Fibroblast of lung (primary cell): ENCODE results near the gene RGS8. TPM values are rescaled to one million over a fixed set of nuclear protein-coding genes. Genes with fewer than 3 reads are reported as not detected.

ENCODE experiments used
- DNase-seq, 2 donors: peaks; one replicate each; pipeline versions ENCODE4 v3.0.0 to v3.0.0-alpha.2; 2010; ENCODE audit warnings: low read depth in 2 of 2
- H2AFZ ChIP-seq: 2 replicates; pipeline ENCODE4 v1.5.1; 2012; ENCODE audit warnings: low read length, control low read depth, inconsistent platforms
- H3K27ac ChIP-seq: 2 replicates; pipeline ENCODE4 v1.5.1; 2011; ENCODE audit warnings: low read length, control low read depth; ENCODE audit not compliant: insufficient read depth
- H3K27me3 ChIP-seq: 2 replicates; pipeline ENCODE4 v1.5.1; 2011; ENCODE audit warnings: mild to moderate bottlenecking, low read length; ENCODE audit not compliant: control insufficient read depth, insufficient read depth
- H3K36me3 ChIP-seq: 2 replicates; pipeline ENCODE4 v1.5.1; 2011; ENCODE audit warnings: low read length; ENCODE audit not compliant: control insufficient read depth, insufficient read depth
- H3K4me1 ChIP-seq: 2 replicates; pipeline ENCODE4 v1.5.1; 2011; ENCODE audit warnings: low read length; ENCODE audit not compliant: control insufficient read depth, insufficient read depth; ENCODE audit errors: extremely low read depth
- H3K4me2 ChIP-seq: 2 replicates; pipeline ENCODE4 v1.5.1; 2011; ENCODE audit warnings: low read length, control low read depth; ENCODE audit not compliant: insufficient read depth; ENCODE audit errors: extremely low read depth
- H3K4me3 ChIP-seq, 4 experiments: fragments of 200-600 bp in 1 of 4; sonication (generic) in 1 of 4; replicated peaks in 1 of 4; 2 replicates each; pipeline ENCODE4 v1.5.1; 2011 to 2016; ENCODE audit warnings: low read length in 4 of 4, low read depth in 3 of 4, mild to moderate bottlenecking in 3 of 4, control low read depth in 2 of 4, inconsistent platforms in 1 of 4, mixed read lengths in 1 of 4; ENCODE audit not compliant: insufficient read depth in 1 of 4; ENCODE audit errors: control extremely low read depth in 1 of 4
- H3K79me2 ChIP-seq: 2 replicates; pipeline ENCODE4 v1.5.1; 2012; ENCODE audit warnings: mild to moderate bottlenecking, low read length, inconsistent platforms; ENCODE audit not compliant: control insufficient read depth, insufficient read depth
- H3K9ac ChIP-seq: 2 replicates; pipeline ENCODE4 v1.5.1; 2011; ENCODE audit warnings: mild to moderate bottlenecking, low read length, control low read depth; ENCODE audit not compliant: insufficient read depth
- H3K9me3 ChIP-seq: 2 replicates; pipeline ENCODE4 v1.5.1; 2012; ENCODE audit warnings: low read depth, low read length; ENCODE audit not compliant: control insufficient read depth, insufficient read depth
- H4K20me1 ChIP-seq: 2 replicates; pipeline ENCODE4 v1.5.1; 2011; ENCODE audit warnings: low read length; ENCODE audit not compliant: control insufficient read depth, insufficient read depth; ENCODE audit errors: extremely low read depth
- EZH2 ChIP-seq: IDR thresholded peaks from 2 replicates; pipeline ENCODE4 v1.5.1; 2012; ENCODE audit warnings: low read length, control low read depth, mild to moderate bottlenecking; ENCODE audit errors: missing control alignments
- polyA plus RNA-seq, 2 donors: library from polyadenylated mRNA; depleted of rRNA in 1 of 2; stranded (reverse) in 1 of 2; unstranded in 1 of 2; fragments of >200 nt; gene quantifications; 2 replicates each; pipeline ENCODE4 v1.2.1, GENCODE V29; 2011 to 2012; ENCODE audit warnings: missing spikeins in 1 of 2
- total RNA-seq: library from RNA; depleted of rRNA; stranded (reverse); fragments of >200 nt; gene quantifications from 2 replicates; pipeline ENCODE4 v1.2.1, GENCODE V29; 2014
- TF ChIP-seq, protein P1 (sequence below), 2 donors: IDR thresholded peaks in 1 of 2; conservative IDR thresholded peaks in 1 of 2; 1 replicate in 1 of 2; 2 replicates in 1 of 2; pipeline ENCODE4 v1.5.1; 2011 to 2012; ENCODE audit warnings: low read length in 2 of 2, control low read depth in 1 of 2, inconsistent platforms in 1 of 2, low read depth in 1 of 2, mild to moderate bottlenecking in 1 of 2

RGS8 gene
- total and polyA plus RNA-seq, 2 donors (not counting 1 experiment from before 2014, with no cell fraction given): not detected

DNA sequence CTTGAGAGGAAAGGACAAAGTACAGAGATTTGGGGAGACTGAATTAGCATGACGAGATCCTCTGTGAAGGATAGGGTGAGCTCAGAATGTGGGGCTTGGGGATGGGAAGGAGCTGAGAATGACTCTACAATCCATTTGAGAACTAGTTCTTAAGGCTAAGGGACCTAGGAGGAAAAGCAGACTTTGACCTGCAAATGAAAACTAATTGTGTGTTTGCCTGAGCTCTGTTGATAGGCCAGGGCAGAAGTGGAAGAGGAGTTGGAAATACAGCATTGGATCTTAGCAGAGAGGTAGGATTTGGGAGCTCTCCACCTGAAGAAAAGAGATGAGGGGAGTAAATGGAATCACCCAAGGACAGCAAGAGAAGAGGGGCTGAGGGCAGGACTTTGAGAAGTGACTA, 2.1 kb upstream of the RGS8 start:
- Histone ChIP-seq H3K9ac (no peak overlapping the region), H3K27me3 (no peaks in the 10 kb centered on the region), H3K4me2 (no peak overlapping the region), H3K9me3 (no peaks in the 10 kb centered on the region), H3K36me3 (no peaks in the 10 kb centered on the region), H3K4me1 (no peaks in the 10 kb centered on the region), H3K79me2 (no peaks in the 10 kb centered on the region), H4K20me1 (no peaks in the 10 kb centered on the region), H3K4me3 (no peak overlapping the region), H3K27ac (no peak overlapping the region), H2AFZ (no peak overlapping the region)
- DNase-seq: no peak
- no peak for TF ChIP-seq EZH2

- Histone ChIP-seq H3K79me2 (no peaks in the 10 kb centered on the region), H3K9me3 (no peaks in the 10 kb centered on the region), H3K4me1 (no peaks in the 10 kb centered on the region), H3K4me3 (no peak overlapping the region), H3K4me2 (no peak overlapping the region), H3K27ac (no peak overlapping the region), H3K36me3 (no peaks in the 10 kb centered on the region), H2AFZ (no peak overlapping the region), H3K27me3 (no peaks in the 10 kb centered on the region), H3K9ac (no peak overlapping the region), H4K20me1 (no peaks in the 10 kb centered on the region)
- TF ChIP-seq EZH2: no peak
- TF ChIP-seq, protein P1, sequence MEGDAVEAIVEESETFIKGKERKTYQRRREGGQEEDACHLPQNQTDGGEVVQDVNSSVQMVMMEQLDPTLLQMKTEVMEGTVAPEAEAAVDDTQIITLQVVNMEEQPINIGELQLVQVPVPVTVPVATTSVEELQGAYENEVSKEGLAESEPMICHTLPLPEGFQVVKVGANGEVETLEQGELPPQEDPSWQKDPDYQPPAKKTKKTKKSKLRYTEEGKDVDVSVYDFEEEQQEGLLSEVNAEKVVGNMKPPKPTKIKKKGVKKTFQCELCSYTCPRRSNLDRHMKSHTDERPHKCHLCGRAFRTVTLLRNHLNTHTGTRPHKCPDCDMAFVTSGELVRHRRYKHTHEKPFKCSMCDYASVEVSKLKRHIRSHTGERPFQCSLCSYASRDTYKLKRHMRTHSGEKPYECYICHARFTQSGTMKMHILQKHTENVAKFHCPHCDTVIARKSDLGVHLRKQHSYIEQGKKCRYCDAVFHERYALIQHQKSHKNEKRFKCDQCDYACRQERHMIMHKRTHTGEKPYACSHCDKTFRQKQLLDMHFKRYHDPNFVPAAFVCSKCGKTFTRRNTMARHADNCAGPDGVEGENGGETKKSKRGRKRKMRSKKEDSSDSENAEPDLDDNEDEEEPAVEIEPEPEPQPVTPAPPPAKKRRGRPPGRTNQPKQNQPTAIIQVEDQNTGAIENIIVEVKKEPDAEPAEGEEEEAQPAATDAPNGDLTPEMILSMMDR (conservative IDR thresholded peaks at IDR 0.05 in 1 of 2, IDR thresholded peaks at IDR 0.05 in 1 of 2; ENCODE audit: low read depth in 1 of 2, low read length in 2 of 2): no peak
- no peak for DNase-seq
Observed at GRCh38 chr1:182685215-182685614, 828 bp upstream of the RGS8 start.

DNA sequence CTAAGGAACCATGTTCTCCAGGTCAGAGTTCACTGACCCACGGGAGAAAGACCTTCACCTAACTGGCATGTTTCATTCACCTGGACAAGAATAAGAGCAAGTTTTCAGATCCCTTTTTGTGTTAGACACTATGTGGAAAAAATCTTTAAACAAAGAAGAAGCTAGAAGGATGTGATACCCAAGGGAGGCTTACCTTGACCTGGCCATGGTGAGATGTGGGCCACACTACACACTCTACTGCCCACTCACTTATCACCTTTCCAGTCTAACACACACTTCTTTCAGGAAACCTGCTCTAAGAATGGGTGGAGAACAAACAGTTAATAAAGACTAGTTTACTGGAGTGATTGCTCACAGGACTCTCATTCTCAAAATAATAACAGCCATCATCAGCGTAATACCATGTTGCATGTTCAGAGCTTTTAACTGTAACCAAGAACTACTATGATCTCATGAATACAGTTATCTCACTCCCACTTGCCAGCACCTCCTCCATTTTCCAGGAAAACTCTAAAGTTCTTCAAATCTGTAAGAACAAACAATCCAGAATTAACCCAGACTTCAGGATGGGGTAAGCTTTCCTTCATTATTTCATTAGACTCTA, 1.4 kb downstream of the RGS8 start:
- no peaks in the 10 kb centered on the region for H3K4me1 ChIP-seq
- H3K27me3 ChIP-seq: no peaks in the 10 kb centered on the region
- H3K27ac ChIP-seq: no peak overlapping the region
- H2AFZ ChIP-seq: no peak overlapping the region
- no peak overlapping the region for H3K4me2 ChIP-seq
- H3K9me3 ChIP-seq: no peaks in the 10 kb centered on the region
- DNase-seq: no peak
- no peak for TF ChIP-seq EZH2
- TF ChIP-seq, protein P1 (conservative IDR thresholded peaks at IDR 0.05 in 1 of 2, IDR thresholded peaks at IDR 0.05 in 1 of 2; ENCODE audit: low read depth in 1 of 2, low read length in 2 of 2): no peak
- no peaks in the 10 kb centered on the region for H4K20me1 ChIP-seq
- H3K9ac ChIP-seq: no peak overlapping the region
- H3K79me2 ChIP-seq: no peaks in the 10 kb centered on the region
- H3K36me3 ChIP-seq: no peaks in the 10 kb centered on the region
- no peak overlapping the region for H3K4me3 ChIP-seq
